HG03060 (cell line): ENCODE measurements around the gene MBLAC1.

Experiments
- ATAC-seq: cut with Tn5 transposase; IDR thresholded peaks from one replicate; pipeline ENCODE4 v1.9.1; 2021; ENCODE audit warnings: low read depth, moderate number of reproducible peaks; ENCODE audit not compliant: unreplicated experiment

The MBLAC1 gene

DNA sequence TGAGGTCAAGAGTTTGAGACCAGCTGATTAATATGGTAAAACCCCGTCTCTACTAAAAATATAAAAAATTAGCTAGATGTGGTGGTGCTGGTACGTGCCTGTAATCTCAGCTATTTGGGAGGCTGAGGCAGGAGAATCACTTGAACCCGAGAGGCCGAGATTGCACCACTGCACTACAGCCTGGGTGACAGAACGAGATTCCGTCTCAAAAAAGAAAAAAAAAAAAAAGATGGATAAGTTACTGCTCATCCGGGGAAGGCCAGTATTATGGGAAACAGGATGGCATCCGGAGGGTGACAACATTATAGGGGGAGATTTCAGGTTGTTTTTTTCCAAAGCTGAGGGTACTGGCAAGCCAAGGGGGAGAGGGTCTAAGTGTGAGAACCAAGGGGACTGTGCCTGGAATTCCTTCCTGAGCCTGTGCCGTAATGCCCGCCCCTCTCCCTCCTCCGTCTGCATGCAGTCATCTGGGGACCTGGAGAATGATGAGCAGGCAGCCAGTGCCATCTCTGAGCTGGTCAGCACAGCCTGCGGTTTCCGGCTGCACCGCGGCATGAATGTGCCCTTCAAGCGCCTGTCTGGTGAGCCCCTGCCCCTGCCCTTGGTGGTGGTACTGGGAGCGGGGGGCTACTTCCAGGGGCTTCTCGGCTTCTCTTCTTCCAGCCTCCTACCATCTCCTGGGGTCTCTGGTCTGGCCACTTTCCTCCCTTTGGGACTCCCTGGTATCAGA lies 26.3 kb downstream of the MBLAC1 start:
- no peak for ATAC-seq

DNA sequence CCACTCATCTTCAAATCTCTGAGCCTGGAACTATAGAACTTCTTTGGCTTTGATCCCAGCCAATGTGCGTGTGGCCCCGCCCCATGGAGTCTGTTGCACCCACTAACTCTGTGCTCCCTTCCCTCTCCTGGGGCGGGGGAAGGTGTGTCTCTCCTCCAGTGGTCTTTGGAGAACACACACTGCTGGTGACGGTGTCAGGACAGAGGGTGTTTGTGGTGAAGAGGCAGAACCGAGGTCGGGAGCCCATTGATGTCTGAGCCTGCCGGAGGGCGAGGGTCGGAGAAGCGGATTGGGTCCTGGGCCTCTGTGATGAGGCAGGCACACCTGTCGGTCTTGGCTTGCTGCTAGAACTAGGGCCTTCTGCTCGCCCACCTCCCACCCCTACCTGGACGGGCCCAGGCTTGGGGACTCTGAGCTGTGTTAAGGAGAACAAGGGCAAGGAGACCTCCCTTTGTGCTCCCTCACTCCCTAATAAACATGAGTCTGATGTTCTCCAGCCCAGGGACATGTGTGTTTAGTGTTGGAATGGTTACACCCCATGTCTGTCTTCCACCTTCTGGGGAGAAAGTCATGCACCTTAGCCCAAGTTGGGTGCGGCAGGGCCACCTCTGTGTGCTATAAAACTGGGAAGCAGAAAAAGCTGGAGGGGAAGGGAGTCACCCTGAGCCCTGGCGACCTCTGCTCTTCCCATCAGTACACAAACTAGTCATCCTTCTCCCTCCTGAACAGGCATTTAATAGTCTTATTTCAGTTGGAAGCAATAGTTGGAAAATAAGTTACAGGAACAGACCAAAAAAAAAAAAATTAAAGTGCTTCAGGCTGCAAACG lies 27.2 kb downstream of the MBLAC1 start:
- ATAC-seq = no peak

DNA sequence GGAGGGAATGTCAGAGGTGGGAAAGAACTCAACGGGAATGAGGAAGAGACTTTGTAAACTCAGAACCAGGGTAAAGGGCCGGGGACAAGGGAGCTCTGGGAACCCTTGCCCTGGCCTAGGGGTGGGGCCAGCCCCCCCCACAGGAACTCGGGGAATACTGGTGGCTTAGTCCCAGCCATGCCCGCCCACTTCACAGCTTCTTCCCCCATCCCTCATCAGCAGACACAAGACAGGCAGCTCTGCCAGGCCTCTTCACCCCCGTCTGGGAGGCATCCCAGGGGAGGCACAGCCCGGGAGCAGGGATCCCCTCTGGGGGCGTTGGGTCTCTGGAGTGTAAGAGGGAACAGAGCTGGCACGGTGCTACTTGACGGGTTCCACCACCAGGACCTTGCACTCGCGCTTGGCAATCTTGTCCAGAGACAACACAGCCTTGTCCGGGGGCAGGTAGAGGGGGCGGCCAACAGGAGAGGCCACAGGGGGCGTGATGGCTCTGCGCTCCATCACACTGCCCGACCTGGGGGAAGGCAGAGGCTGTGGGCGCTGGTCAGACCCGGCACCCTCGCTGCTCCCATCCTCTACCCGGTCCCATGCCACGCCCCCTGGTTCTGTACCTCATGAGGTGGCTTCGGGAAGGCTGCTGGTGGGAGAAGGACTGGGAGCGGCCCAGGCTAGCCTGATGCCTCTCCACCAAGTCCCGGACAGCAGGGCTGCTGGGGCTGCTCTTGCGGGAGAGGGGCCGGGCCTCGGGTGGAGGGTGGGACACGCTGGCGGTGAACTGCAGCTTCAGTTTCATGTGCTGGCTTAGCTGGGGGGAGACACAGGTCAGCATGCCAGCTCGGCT lies 28.1 kb downstream of the MBLAC1 start:
- no peak for ATAC-seq

DNA sequence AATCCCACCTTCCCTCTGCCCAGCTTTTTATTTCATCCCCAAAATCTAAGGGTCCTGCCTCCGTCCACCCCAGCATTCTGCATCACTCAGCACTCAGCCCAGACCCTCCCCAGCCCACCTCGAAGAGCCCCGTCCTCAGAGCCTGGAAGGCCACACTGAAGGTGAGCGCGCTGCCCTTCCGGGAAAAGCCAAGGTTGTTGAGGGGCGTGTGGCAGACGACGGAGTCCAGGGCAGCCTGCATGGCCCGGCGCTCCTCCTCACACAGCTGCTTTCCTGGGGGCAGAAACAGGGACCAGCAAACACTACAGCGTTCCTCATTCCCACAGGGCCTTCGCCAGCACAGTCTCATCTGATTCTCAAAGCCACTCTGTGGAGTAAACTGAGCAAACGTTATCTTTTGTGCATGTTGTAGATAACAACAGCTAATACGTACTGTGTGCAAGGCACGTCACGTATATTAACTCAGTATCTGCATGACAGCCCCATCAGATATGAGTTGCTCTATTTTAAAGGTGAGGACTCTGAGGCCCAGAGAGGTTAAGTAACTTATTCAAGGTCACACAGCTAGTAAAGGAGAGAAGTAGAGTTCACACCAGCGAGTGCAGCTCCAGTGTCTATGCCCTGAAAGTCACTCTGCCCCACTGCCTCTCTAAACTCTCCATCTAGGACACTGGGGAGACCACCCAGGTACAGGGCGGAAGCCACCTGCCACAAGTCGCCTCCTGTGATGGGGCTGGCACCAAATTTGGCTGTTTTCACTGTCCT lies 29.0 kb downstream of the MBLAC1 start:
- ATAC-seq = no peak

DNA sequence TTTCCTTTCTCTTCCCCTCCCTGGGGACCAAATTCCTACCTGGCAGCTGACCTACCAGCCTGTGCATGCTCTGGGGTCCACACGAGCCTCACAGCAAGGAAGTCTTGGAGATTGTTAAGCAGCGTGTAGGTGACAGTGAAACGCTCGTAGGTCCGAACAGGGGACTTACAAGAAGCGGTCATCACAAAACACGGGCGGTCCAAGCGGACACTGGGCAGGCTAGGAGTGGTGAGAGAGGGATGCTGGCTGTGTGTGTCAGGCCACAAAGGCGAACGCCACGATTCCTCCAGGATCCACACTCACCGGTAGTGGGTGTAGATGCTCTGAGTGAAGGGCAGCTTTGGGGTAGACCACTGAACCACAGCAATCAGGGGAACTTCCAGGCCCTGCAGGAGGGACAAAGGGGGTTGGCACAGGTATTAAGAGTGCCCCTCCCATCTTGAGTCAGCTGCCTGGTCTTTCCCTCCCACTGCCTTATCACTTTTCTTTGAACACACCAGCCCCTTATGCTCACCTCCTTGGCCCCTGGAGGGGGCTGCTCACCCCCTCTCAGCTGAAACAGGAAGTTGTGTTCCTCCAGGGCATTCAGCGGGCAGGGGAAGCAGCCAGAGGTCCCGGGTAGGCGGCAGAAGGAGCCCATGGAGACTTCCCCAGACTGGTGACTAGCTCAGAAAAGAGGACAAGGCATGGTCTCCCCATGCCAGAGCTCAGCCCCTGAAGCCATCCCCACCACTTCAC lies 29.7 kb downstream of the MBLAC1 start:
- no peak for ATAC-seq

DNA sequence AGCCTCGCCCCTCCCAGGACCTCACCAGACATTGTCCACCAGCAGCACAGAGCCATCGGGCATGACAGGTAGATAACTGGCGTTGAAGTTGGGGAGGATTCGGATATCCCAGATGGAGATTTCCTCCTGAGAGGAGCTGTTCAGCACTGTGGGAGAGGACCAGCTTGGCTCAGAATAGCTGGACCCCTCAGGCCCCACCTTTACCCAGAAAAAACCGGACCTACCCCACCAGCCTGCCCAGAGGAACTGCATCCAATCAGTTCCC lies 30.2 kb downstream of the MBLAC1 start:
- no peak for ATAC-seq

DNA sequence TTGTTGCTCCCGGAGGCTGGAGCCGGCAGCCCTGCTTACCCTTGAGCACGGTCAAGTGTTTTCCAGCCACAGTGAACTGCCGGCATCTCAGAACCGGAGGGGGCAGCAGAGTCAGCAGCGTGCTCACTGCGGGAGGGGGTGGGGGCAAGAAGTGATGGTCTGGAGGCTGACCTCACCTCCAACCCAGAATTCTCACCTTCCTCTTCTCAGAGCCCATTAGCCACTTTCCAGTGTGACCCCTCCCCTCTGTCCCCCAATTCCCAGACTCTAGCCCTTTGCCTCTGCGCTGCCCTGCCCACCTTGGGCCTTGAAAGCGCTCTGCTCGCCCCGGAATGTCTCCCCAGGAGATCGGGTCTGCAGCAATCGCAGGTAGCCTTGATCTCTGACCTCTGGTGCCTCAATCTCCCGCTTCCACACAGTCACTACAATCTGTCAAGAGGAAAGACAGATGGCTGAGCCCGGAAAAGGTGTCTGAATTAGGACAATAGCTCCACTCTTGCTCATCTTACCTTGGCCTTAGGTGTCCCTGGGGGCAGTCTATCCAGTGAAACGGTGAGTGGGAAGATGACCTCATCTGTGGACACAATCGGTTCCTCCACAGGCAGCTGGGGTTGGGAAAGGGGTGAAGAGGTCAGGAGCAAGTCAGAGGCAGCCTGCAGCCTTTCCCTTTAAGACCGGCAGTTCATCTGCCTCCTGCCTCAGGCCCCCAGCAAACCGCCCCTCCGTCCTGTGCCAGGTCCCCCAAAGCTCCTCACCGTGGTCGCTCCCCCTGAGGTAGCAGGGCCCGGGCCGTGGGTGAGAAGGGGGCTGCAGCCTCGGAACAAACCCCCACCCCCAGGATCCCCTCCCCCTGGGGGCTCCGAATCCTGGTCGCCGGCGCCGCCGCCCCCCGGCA lies 30.8 kb downstream of the MBLAC1 start:
- ATAC-seq = no peak

DNA sequence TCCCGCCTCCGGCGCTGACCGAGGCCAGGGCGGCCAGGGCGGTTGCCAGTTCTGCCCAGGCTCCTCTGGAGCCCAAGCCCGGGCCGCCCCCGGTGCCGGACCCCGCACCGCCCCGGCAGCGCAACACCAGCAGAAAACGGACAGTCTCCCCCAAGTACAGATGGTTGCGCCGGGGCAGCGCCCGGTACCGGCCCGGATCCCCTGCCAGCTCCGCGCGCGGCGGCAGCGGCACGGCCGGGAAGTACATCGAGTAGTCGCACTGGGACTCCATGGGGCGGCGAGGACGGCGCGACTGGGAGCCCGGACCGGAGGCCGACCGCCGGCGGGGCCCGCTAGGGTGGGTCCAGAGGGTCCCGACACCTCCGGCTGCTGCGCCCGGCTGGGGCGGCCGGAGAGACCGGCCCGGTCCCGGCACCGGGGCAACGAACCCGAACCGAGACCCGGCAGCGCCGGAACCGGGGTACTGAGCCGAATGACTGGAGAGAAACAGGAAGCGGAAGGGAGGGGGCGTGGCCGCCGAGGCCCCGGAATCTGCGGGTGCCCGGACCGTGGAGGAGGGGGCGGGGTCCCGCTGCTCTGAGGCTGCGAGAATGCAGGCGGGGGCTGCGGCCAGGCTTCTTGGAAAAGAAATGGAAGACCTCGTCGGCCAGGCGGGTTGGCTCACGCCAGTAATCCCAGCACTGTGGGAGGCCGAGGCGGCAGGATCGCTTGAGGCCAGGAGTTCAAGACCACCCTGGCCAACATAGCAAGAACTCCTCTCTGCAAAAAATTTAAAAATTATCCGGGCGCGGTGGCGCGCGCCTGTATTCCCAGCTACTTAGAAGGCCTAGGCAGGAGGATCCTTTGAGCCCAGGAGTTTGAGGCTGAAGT lies 31.7 kb downstream of the MBLAC1 start, which contains the start of gene TRAPPC14:
TSS of gene TRAPPC14 (minus strand) at position 495 of the 870 bp plus-strand sequence. CDS start at position 271, 224 bp downstream.
- ATAC-seq = no peak

DNA sequence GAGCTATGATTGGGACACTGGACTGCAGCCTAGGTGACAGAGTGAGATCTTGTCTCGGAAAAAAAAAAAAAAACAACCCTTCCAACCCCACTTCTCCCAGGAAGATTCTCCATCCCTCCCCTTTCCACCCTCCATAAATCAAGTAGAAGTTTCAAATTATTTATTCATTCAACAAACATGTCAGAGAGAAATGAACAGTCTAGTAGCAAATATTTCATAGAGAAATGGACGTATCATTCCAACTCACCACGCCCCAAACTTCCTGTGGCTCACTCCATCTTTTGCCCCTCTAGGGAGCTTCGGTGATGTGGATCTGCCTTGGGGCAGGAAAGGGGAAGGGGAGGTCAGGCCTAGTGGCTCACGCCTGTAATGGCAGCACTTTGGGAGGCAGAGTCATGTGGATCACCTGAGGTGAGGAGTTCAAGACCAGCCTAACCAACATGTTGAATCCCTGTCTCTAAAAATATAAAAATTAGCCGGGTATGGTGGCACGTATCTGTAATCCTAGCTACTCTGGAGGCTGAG lies 32.4 kb downstream of the MBLAC1 start:
- ATAC-seq = no peak

DNA sequence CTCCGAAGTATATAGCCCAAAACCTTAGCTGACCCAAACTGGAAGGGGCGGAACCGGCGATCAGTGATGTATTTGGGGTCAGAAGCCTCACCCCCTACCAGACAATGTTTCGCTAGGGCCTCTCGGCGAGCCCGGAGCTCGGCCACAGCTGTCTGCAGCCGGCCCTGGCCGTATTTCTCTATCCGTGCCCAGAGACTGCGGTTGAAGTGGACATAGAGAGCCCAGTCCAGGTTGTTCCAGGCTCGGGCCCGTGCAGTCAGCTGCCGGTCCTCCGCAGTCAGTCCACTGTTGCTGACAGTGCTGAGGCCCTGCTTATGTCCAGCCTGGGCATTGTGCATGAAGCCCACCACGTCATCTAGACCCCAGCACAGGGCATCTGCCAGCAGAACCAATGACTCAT lies 33.3 kb downstream of the MBLAC1 start:
- no peak for ATAC-seq

DNA sequence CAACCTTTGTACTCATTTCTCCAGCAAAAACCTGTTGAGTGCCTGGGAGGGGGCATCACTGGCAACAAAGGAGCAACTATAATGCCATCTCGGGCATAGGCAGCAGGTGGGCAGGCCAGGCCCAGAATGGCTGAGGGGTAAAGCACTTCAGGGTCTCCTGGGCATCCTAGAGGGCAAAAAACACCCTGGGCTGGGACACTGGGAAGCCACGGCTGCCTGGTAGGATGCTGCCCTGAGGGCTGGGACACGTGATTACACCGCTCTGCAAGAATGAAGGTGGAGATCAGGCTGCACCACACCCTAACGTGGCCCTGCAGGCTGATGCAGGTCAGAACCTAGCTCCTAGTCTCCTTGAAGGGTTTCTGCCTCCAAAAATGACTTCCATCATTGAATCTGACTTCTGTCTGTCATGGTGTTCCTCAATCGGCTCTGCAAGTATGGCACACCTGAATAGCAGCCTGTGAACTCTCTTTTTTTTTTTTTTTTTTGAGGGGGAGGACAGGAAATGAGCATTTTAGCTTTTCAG lies 36.3 kb downstream of the MBLAC1 start:
- no peak for ATAC-seq

DNA sequence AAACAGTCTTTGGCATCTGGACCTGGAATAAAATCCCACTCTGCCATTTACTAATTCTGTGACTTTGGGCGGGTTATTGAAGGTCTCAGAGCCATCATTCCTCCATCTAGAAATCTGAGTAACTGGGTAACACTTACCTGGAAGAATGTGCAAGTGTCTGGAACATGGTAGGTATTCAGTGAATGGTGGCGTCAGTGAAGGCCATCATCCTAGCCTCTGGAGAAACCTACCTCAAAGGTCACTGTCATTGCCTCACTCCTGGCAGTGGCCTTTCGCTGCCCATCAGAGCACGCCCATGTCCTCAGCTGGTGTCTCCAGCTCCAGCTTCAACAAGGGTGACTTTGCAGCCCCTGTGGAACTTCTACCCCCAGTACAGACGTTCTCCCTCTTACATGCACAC lies 37.1 kb downstream of the MBLAC1 start:
- ATAC-seq = no peak

DNA sequence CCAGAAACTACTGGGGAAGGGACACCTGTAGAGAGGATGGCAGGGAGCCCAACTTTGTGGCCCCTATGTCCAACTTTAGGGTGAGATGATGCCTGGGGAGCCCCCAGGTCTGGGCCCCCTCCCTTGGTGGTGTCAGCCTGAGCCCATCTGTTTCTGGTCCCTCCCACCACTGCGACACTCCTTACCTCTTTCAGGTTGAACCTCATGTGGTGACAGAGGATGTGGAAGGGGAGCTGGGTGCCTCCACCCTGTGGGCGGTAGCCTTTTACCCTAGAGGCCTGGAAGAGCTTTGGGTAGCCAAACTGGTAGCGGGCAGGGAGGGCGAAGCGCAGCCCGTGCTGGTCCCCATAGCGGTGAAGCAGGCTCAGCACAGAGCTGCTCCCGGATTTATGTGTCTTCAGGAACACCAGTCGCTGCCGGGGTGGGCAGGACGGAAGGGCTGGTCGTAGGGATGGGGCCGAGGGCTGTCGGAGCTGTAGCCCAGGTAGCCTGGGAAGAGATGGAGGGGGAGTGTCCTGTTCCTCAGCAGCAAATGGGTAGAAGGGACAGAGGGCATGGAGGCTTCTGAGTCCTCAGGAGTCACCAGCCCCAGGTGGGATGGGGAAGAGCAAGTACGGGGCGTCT lies 39.7 kb downstream of the MBLAC1 start:
- ATAC-seq = no peak

DNA sequence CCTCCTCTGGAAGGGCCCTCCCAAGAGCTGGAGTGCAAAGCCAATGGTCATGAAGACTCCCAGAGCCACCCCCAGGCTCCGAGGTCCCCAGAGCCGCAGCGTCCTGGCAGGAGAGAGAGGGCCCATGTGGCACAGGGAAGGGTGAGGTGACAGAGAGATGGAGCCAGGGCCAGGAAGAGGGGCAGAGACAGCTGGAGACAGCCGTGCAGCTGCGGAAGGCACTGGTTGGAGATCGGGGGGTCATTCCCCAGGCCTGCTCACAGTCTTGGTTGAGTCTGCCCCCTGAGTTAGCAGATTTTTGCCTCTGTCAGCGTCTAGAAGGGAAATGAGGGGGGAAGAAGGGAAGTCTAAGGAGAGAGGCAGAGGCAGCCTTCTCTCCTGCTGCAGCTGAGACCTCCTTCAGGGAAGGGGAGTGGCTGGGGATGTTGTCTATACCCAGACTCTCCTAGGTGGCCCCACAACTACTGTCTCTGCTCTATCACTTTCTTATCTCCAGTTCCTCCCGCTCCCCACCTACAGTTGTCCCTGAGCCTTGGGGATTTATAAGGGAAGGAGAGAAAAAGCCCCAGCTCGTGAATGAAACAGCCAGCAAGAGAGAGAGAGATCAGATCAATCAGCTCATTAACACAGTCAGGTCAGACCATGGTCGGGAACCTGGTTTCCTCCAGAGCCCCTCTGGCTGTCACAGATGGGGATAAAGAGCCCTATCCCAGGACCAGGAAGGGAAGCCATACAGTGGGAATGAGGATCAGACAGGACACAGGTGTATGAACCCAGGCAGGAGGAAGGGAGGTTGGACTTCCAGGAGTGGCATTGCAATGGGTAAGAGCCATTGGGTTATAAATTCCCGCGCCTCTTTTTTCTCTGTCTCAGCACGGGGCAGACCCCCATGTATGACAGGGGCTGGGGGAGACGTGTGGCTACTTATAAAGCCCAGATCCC lies 40.5 kb downstream of the MBLAC1 start:
- no peak for ATAC-seq

DNA sequence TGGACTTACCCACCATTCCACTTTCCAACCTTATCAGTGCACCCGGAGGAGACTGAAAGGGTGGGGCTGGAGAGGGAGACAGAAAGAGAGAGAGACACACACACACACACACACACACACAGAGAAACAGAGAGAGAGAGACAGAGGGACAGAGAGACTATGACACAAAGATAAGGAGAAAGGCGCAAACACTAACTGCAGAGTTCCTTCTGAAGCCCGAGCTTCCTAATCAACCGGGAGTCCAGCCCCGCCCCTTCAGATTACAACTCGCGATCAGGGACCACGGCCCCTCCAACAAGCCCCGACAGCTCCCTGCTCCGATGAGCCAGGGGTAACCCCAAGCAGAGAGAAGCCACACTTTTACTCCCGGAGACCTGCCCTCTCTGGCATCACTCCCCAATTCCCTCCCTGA lies 41.2 kb downstream of the MBLAC1 start:
- no peak for ATAC-seq
